ENCODE data around the gene ANO2. TPM values are rescaled to one million over a fixed set of nuclear protein-coding genes. Genes with fewer than 3 reads are reported as not detected.

The ANO2 gene
- total and polyA plus RNA-seq, 2 experiments from 2014 or later: 2.3 to 4.6 TPM

DNA sequence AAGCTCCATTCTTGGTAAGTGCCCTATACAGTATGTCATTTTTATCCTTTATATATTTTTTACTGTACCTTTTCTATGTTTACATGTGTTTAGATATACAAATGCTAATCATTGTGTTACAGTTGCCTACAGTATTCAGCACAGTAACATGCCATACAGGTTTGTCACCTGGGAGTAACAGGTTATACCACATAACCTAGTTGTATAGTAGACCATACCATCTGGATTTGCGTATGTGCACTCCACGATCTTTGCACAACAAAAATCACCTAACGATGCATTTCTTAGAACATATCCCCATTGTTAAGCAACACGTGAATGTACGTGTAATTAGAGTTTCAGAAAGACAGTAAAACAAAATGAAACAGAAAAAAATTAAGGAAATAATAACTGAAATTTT, 11.9 kb upstream of the ANO2 start:
- H3K27me3 ChIP-seq (ENCODE audit: insufficient read depth): no peaks in the 10 kb centered on the region
- Mint-ChIP-seq H3K4me1 (0 out of 3 replicates have a peak, but pooled peaks cover 3% of the 10 kb centered on the region), H3K36me3 (ENCODE audit: low read depth) (no peaks in the 10 kb centered on the region), H3K27me3 (ENCODE audit: insufficient read depth, low read depth, poor library complexity) (peaks cover 2% of the 10 kb centered on the region), H3K4me3 (no peak overlapping the region), H3K9me3 (no peaks in the 10 kb centered on the region), H3K27ac (no peak overlapping the region)
- DNase-seq (ENCODE audit: low spot score) (no peak), ATAC-seq (no peak)
- H2AFZ ChIP-seq: no peak overlapping the region
- no peak overlapping the region for H3K4me2 ChIP-seq
- no peaks in the 10 kb centered on the region for H3K79me2 ChIP-seq (replicated peaks; ENCODE audit: insufficient read depth)
- no peaks in the 10 kb centered on the region for H3K36me3 ChIP-seq (ENCODE audit: insufficient read depth)
- H4K20me1 ChIP-seq (replicated peaks; ENCODE audit: insufficient read depth): no peaks in the 10 kb centered on the region
- no peak overlapping the region for H3K27ac ChIP-seq (ENCODE audit: low read depth)
- H3K4me3 ChIP-seq: no peak overlapping the region
- no peaks in the 10 kb centered on the region for H3K9me2 ChIP-seq (ENCODE audit: insufficient read depth)
- no peaks in the 10 kb centered on the region for H3K4me1 ChIP-seq (ENCODE audit: insufficient read depth)
- H3F3A ChIP-seq (replicated peaks; ENCODE audit: low read depth): no peaks in the 10 kb centered on the region
- TF ChIP-seq ZNF114 (CRISPR knock-in tag; IDR thresholded peaks at IDR 0.05) (no peak), EZH2 (IDR thresholded peaks at IDR 0.05; ENCODE audit: low read depth, unreplicated experiment) (no peak), JUNB (IDR thresholded peaks at IDR 0.05; ENCODE audit: unreplicated experiment) (no peak), NANOG (IDR thresholded peaks at IDR 0.05; ENCODE audit: borderline replicate concordance) (no peak), POLR2AphosphoS5 (IDR thresholded peaks at IDR 0.05; ENCODE audit: low read depth) (no peak), EZH2phosphoT487 (IDR thresholded peaks at IDR 0.05; ENCODE audit: unreplicated experiment) (no peak)
- TF ChIP-seq, protein P1, sequence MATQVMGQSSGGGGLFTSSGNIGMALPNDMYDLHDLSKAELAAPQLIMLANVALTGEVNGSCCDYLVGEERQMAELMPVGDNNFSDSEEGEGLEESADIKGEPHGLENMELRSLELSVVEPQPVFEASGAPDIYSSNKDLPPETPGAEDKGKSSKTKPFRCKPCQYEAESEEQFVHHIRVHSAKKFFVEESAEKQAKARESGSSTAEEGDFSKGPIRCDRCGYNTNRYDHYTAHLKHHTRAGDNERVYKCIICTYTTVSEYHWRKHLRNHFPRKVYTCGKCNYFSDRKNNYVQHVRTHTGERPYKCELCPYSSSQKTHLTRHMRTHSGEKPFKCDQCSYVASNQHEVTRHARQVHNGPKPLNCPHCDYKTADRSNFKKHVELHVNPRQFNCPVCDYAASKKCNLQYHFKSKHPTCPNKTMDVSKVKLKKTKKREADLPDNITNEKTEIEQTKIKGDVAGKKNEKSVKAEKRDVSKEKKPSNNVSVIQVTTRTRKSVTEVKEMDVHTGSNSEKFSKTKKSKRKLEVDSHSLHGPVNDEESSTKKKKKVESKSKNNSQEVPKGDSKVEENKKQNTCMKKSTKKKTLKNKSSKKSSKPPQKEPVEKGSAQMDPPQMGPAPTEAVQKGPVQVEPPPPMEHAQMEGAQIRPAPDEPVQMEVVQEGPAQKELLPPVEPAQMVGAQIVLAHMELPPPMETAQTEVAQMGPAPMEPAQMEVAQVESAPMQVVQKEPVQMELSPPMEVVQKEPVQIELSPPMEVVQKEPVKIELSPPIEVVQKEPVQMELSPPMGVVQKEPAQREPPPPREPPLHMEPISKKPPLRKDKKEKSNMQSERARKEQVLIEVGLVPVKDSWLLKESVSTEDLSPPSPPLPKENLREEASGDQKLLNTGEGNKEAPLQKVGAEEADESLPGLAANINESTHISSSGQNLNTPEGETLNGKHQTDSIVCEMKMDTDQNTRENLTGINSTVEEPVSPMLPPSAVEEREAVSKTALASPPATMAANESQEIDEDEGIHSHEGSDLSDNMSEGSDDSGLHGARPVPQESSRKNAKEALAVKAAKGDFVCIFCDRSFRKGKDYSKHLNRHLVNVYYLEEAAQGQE (IDR thresholded peaks at IDR 0.05; ENCODE audit: unreplicated experiment): no peak

DNA sequence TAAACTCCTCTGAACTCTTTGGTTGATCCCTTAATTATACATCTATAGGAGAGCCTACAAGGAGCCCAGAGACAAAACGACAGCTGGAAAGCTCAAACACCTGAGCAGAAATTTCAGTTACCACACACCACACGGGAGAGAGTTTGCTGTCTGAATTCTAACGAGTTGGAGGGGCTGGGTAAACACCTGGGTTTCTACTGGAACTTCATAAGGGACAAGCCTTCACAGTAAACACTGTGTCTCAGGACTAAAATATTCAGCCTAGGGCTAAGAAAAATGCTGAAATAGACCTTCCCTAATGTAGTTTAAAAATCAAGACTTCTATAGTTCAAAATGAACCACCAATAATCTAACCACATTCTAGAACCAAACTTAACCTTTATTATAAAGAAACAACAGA, 9.6 kb upstream of the ANO2 start:
- Mint-ChIP-seq H3K27me3 (ENCODE audit: insufficient read depth, low read depth, poor library complexity) (peaks cover 2% of the 10 kb centered on the region), H3K36me3 (ENCODE audit: low read depth) (no peaks in the 10 kb centered on the region), H3K9me3 (no peaks in the 10 kb centered on the region), H3K4me1 (peaks cover 8% of the 10 kb centered on the region), H3K4me3 (no peak overlapping the region), H3K27ac (no peak overlapping the region)
- no peaks in the 10 kb centered on the region for H3K9me2 ChIP-seq (ENCODE audit: insufficient read depth)
- H3K27me3 ChIP-seq (ENCODE audit: insufficient read depth): no peaks in the 10 kb centered on the region
- no peaks in the 10 kb centered on the region for H3K79me2 ChIP-seq (replicated peaks; ENCODE audit: insufficient read depth)
- H3K4me1 ChIP-seq (ENCODE audit: insufficient read depth): no peaks in the 10 kb centered on the region
- no peak overlapping the region for H3K4me3 ChIP-seq
- no peak overlapping the region for H3K27ac ChIP-seq (ENCODE audit: low read depth)
- no peaks in the 10 kb centered on the region for H4K20me1 ChIP-seq (replicated peaks; ENCODE audit: insufficient read depth)
- DNase-seq (ENCODE audit: low spot score) (no peak), ATAC-seq (no peak)
- H2AFZ ChIP-seq: no peak overlapping the region
- H3K4me2 ChIP-seq: no peak overlapping the region
- H3F3A ChIP-seq (replicated peaks; ENCODE audit: low read depth): no peaks in the 10 kb centered on the region
- no peaks in the 10 kb centered on the region for H3K36me3 ChIP-seq (ENCODE audit: insufficient read depth)
- TF ChIP-seq CTCF (conservative IDR thresholded peaks at IDR 0.05; ENCODE audit: low read depth in 2 of 2) (no peak), ZNF331 (CRISPR knock-in tag; IDR thresholded peaks at IDR 0.05; ENCODE audit: low read depth) (no peak), ZNF114 (CRISPR knock-in tag; IDR thresholded peaks at IDR 0.05) (no peak), JUNB (IDR thresholded peaks at IDR 0.05; ENCODE audit: unreplicated experiment) (no peak), ZNF462 (CRISPR knock-in tag; IDR thresholded peaks at IDR 0.05) (no peak)

Data from GM23338 (cell line).